ENCODE data around the gene RPS6KA1.
"Not testable (repeated sequence)": the region's sequence is repeated elsewhere in the genome, so short reads cannot be mapped to it uniquely, and the experiment has no call there.

Gene RPS6KA1

GRCh38 chr1:26529655-26530409, at the start of gene RPS6KA1:
Gene RPS6KA1, plus strand, starts transcription at chr1:26529761. Its CDS starts 160 bp downstream, at chr1:26529921.
- DNase-seq: peak; percentile 62

GRCh38 chr1:26482921-26483320, 46.6 kb upstream of the RPS6KA1 start:
- no peak for DNase-seq

GRCh38 chr1:26483980-26484379, 45.6 kb upstream of the RPS6KA1 start:
- DNase-seq: no peak

GRCh38 chr1:26490155-26490554, 39.4 kb upstream of the RPS6KA1 start:
- DNase-seq: no peak

DNA sequence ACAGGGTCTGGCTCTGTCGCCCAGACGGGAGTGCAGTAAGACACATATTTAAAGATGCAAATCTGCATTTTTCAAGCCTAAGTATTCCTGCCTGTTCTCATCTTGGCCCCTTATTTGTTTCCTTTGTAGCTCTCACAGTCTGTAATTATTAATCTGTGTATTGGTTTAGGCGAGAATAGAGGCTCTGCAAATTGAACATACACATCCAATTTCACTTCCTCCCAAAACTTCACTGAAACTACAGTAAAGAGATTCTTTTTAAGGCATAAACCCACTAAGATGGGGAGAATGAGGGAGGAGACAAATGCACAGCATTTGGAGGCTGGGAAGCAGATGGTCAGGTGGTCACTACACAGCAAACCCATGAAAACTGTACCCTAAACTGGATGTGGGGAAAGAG, 36.3 kb upstream of the RPS6KA1 start:
- no peak for DNase-seq

DNA sequence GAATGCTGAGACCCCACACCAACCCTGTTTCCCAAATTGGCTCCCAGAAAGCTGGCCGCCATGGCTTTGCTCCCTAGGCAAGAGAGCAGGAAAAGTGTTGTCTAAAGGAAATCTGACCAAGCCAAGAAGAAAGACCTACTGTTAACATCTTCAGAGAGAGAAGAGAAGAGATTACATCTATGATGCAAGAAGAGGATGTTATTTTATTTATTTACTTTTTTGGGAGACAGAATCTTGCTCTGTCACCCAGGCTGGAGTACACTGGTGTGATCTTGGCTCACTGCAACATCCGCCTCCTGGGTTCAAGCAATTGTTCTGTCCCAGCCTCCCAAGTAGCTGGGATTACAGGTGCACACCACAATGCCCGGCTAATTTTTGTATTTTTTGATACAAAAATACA, 35.6 kb upstream of the RPS6KA1 start:
- no peak for DNase-seq

- DNase-seq: no peak
Measured at GRCh38 chr1:26496861-26497260, 32.7 kb upstream of the RPS6KA1 start.

DNA sequence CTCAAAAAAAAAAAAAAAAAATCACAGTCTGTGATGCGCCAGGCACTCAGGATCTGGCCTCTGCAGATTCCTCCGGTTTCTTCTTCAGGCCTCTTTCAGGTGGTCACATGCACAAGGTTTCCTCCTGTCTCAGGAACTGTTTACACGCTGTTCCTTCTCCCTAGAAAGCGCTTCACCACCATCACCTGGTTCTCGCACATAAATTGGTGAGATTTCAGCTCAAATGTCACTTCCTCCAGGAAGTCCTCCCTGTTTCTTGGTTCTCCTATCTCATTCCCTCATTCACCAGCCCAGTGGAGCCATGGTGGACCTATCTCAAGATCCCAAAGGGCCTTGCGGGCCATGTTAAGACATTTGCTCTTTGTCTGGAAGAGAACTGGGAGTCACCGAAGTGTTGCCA, 30.7 kb upstream of the RPS6KA1 start:
- no peak for DNase-seq

- peak; percentile 77 for DNase-seq
Measured at GRCh38 chr1:26500488-26501175, 28.9 kb upstream of the RPS6KA1 start.

- DNase-seq: not testable (repeated sequence)
Measured at GRCh38 chr1:26510711-26511110, 18.9 kb upstream of the RPS6KA1 start.

- DNase-seq: not testable (repeated sequence)
Measured at GRCh38 chr1:26515836-26516235, 13.7 kb upstream of the RPS6KA1 start.

DNA sequence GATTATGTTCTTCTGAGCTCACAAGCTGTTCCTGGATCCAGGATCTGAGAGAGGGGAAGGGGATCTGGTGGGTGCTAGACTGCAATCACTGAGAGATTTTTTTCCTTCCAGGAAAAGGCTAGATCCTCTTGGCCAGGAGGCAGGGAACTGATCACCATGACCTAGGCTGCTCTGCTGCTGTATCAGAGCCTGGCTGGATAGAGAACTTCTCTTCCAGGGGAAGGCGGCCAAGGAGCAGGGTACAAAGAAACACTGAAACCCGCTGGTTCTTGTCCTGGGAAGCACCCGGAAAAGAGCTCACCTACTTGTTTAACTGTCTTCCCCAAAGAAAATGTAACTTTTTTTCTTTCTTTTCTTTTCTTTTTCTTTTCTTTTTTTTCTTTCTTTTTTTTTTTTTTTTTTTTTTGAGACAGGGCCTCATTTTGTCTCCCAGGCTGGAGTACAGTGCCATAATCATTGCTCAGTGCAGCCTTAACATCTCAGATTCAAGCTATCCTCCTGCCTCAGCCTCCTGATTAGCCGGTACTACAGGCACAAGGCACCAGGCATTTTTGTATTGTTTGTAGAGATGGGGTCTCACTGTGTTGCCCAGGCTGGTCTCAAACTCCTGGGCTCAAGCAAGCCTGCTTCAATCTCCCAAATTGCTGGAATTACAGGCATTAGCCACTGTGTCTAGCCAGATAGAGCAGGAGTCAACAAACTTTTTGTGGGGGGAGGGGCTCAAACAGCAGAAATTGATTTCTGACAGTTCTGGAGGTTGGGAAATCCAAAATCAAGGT, 12.4 kb upstream of the RPS6KA1 start:
- DNase-seq: no peak

DNA sequence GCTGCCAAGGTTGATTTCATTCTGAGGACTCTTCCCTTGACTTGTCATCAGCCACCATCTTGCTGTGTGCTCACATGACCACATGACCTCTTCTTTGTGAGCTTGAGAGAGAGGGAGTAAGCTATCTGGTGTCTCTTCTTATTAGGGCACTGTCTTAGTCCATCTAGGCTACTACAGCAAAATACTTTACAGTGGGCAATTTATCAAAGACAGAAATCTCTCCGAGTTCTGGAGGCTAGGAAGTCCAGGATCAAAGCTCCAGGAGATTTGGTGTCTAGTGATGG, 11.9 kb upstream of the RPS6KA1 start:
- DNase-seq: no peak

DNA sequence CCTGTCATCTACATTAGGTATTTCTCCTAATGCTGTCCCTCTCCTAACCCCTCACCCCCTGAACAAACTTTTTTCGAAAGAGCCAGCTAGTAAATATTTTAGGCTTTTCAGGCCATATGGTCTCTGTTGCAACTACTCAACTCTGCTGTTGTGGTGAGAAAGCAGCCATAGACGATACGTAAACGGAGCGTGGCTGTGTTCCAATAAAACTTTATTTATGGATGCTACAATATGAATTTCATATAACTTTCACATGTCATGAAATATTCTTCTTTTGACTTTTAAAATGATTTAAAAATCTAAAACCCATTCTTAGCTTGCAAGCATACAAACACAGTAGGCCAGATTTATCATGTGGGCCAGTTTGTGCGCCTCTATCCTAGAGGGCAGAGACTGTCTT, 11.2 kb upstream of the RPS6KA1 start:
- DNase-seq: no peak

DNA sequence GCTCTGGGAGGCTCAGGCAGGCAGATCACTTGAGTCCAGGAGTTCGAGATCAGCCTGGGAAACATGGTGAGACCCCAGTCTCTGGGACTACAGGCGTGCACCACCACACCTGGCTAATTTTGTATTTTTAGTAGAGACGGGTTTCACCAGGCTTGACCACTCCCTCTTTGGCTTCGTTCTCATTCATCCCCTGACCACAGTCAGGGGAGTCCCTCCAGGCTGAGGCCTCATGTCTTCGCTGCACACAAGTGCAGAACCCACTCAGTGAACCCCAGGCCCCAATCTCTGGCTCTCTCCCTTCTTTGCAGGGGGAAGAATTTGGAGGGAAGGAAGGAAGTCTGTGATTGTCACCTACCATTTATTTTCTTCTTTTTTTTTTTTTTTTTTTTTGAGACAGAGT, 9.2 kb upstream of the RPS6KA1 start:
- no peak for DNase-seq

DNA sequence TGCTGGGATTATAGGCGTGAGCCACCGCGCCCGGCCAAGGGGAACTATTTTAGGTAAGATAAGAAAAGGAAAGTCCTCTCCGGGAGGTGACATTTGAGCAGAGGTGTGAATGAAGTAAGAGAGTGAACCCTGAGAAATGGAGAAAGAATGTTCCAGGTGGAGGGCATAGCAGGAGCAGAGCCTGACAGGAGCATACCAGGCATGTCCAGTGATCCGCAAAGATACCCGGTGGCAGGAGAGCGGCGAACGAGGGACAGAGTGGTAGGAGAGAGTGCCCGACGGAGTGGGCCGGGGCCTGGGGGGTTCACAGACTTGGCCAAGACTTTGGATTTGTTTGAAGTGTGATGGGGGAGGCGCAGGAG, 7.9 kb upstream of the RPS6KA1 start:
- no peak for DNase-seq

DNA sequence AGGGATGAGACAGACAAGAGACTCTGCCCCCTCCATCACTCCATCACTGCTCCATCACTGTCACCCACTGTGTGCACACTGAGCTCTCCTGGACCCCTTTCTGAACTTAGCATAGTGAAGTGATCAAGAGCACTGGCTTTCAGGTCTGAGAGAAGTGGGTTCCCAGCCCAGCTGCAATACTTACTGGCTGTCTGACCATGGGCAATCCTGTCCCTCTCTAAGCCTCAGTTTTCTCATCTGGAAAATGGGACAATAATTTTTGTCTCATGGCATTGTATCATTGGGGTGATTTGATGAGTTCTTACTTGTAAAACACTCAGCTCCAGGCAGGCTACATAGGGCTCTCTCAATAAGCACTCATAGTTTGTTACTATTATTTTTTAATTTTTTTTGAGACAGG, 7.5 kb upstream of the RPS6KA1 start:
- DNase-seq: no peak

GRCh38 chr1:26524181-26524580, 5.4 kb upstream of the RPS6KA1 start:
- DNase-seq: no peak

- DNase-seq: no peak
Measured at GRCh38 chr1:26526287-26526686, 3.3 kb upstream of the RPS6KA1 start.

GRCh38 chr1:26529405-26529654, 231 bp upstream of the RPS6KA1 start:
- DNase-seq: no peak

GRCh38 chr1:26530410-26530894, 891 bp downstream of the RPS6KA1 start:
- no peak for DNase-seq

DNA sequence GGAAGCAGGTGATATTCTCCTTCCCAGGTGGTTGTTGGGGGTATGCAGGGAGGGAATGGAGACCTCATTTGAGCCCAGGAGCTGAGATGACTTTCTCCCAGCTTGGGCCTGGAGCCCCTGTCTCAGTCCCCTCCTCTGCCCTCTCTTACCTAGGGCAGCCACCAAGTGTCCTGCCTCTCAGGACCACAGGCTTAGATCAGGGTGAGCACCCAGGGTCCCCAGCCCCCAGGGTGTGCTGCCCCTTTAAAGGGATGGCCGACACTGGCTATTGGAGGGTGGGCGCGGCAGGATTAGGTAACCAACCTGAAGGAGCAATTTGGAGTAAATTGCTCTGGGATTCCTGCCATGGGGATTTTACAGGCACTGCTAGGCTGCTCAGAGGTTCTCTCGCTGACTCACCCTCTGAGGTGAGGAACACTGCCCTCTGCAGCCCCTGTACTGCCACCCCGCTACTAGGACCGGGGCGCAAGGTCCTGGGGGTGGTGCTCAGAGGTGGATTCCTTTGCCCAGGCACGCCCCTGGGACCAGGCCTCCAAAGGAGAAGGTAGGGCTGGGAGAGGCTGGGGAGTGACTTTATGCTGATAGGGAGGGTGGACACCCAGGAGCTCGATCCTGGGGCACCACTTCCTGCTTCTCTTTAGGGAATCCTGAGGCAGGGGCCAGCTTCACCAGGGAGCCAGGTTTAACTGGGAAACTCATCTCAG, 1.5 kb downstream of the RPS6KA1 start:
- DNase-seq: peak; percentile 57

DNA sequence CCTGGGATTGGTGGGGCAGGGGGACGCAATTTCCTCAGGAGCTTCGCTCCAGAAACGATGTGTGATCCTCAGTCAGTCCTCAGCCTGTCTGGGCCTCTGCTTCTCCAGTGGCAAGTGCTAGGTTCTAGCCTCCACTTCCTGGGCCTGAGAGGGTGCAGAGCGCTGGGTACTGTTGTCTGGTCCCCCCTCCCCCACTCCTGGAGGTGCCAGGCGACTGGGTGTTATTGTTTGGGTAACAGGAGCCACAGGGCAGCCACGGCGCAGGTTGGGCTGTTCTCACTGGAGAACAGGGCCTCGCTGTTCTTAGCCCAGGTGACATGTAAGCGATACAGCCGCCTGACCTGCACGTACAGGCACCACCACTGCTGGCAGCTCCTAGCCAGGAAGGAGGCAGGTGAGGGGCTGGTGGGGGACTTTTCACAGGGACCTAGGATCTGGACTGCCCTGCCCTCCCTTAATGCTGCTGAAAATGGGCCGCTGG, 2.1 kb downstream of the RPS6KA1 start:
- peak; percentile 83 for DNase-seq

Data from NCI-H510A (cell line).